Measurements from ENCODE around the gene CD300LF.

GRCh38 chr17:74645010-74645409 is 67.7 kb downstream of the CD300LF start:
- TF ChIP-seq CTCF (IDR thresholded peaks at IDR 0.05): no peak
- TF ChIP-seq POLR2A (IDR thresholded peaks at IDR 0.05): no peak

All from thyroid gland (tissue), 4 donors.